ENCODE measurements around the gene DOCK2. TPM values are rescaled to one million over a fixed set of nuclear protein-coding genes. Genes with fewer than 3 reads are reported as not detected.

DOCK2 gene
- total and polyA plus RNA-seq, 9 of the 15 experiments (the other 6 are each of a cell fraction or from before 2014, with no cell fraction given) = 4.5 to 42.6 (median 20.5) TPM

GRCh38 chr5:169754737-169755136, 117.7 kb downstream of the DOCK2 start:
- Histone ChIP-seq H3K4me2 (ENCODE audit: insufficient read depth, low read length) (no peak overlapping the region), H3K27ac (ENCODE audit: extremely low read depth, low read depth, low read length) (no peak overlapping the region), H3K79me2 (ENCODE audit: control insufficient read depth, insufficient read depth, low read length) (no peaks in the 10 kb centered on the region), H3K27me3 (ENCODE audit: control insufficient read depth in 2 of 2, insufficient read depth in 2 of 2, low read length in 2 of 2) (no peaks in the 10 kb centered on the region), H3K4me1 (replicated peaks in 1 of 2; ENCODE audit: control insufficient read depth in 2 of 2, insufficient read depth in 2 of 2, low read length in 2 of 2) (no peaks in the 10 kb centered on the region; a peak in 1 of 5 replicates), H3K36me3 (ENCODE audit: control insufficient read depth, insufficient read depth, low read length) (no peaks in the 10 kb centered on the region; the same call in 2 of the 3 replicates), H4K20me1 (replicated peaks; ENCODE audit: control insufficient read depth, insufficient read depth, low read length) (no peaks in the 10 kb centered on the region), H3K4me3 (no peak overlapping the region), H2AFZ (ENCODE audit: low read depth, low read length) (peak overlapping the region; percentile 33; the same call in 1 of the 2 replicates), H3K9me3 (replicated peaks; ENCODE audit: control insufficient read depth, insufficient read depth, low read depth, low read length) (no peaks in the 10 kb centered on the region), H3K9ac (ENCODE audit: insufficient read depth in 1 of 2, low read depth in 2 of 2, low read length in 2 of 2) (no peak overlapping the region), H3K9me1 (ENCODE audit: control insufficient read depth, insufficient read depth, low read length) (no peaks in the 10 kb centered on the region)
- ChIA-PET CTCF (ENCODE audit: low intra/inter-chr PET ratio) (no interaction called here), POLR2A (no interaction called here)
- in situ Hi-C loops (cut with MboI) = no loop called here
- intact Hi-C loops (cut with micrococcal nuclease) = no loop called here
- TF ChIP-seq COPS2 (conservative IDR thresholded peaks at IDR 0.05) (no peak), POLR2H (tag; IDR thresholded peaks at IDR 0.05; ENCODE audit: low read depth) (no peak), ZFP36 (IDR thresholded peaks at IDR 0.05; ENCODE audit: low read depth, low read length, partially characterized antibody) (no peak), ZNF274 (IDR thresholded peaks at IDR 0.05; ENCODE audit: borderline replicate concordance, low read depth, low read length) (no peak), ZNF830 (CRISPR knock-in tag; IDR thresholded peaks at IDR 0.05) (no peak), MBD1 (CRISPR knock-in tag; IDR thresholded peaks at IDR 0.05) (no peak), C11orf30 (IDR thresholded peaks at IDR 0.05; ENCODE audit: low read depth) (no peak), ZNF707 (CRISPR knock-in tag; conservative IDR thresholded peaks at IDR 0.05) (no peak), RERE (CRISPR knock-in tag; IDR thresholded peaks at IDR 0.05; ENCODE audit: borderline replicate concordance) (no peak), AFF1 (IDR thresholded peaks at IDR 0.05; ENCODE audit: low read depth in 1 of 2, partially characterized antibody in 2 of 2) (no peak)
- DNase-seq (ENCODE audit: extremely low read depth in 1 of 4, low spot score in 3 of 4) (no peak), ATAC-seq (no peak), FAIRE-seq (no peak)
- BruUV-seq (replicated peaks) = no TSS peak

Data from K562 (cell line).